ENCODE data around the gene ZNF132. TPM values are rescaled to one million over a fixed set of nuclear protein-coding genes. Genes with fewer than 3 reads are reported as not detected.

Gene ZNF132
- total and polyA plus RNA-seq, 9 of the 15 experiments (the other 6 are each of a cell fraction or from before 2014, with no cell fraction given) = 0.03 to 0.42 (median 0.10) TPM; not detected in 5

- TF ChIP-seq ZC3H4 (CRISPR knock-in tag; IDR thresholded peaks at IDR 0.05; ENCODE audit: borderline replicate concordance) (no peak), GTF2B (IDR thresholded peaks at IDR 0.05; ENCODE audit: extremely low read depth, insufficient read length) (no peak), CUX1 (CRISPR knock-in tag; IDR thresholded peaks at IDR 0.05) (no peak), ZBTB33 (CRISPR knock-in tag; IDR thresholded peaks at IDR 0.05) (0 out of 2 replicates have a peak, but pooled peaks have one; percentile 11)
- H3K9me3 ChIP-seq (replicated peaks; ENCODE audit: control insufficient read depth, insufficient read depth, low read depth, low read length) = peaks cover 5% of the 10 kb centered on the region; the same call in 1 of the 2 replicates
- no peak overlapping the region for H3K4me3 ChIP-seq
- BruUV-seq (replicated peaks) = no TSS peak
- DNase-seq (ENCODE audit: extremely low read depth in 1 of 4, low spot score in 3 of 4) (no peak), FAIRE-seq (no peak), ATAC-seq (no peak)
- H2AFZ ChIP-seq (ENCODE audit: low read depth, low read length) = no peak overlapping the region
- no peaks in the 10 kb centered on the region for H4K20me1 ChIP-seq (replicated peaks; ENCODE audit: control insufficient read depth, insufficient read depth, low read length)
- H3K79me2 ChIP-seq (ENCODE audit: control insufficient read depth, insufficient read depth, low read length) = no peaks in the 10 kb centered on the region
- H3K4me1 ChIP-seq (replicated peaks in 1 of 2; ENCODE audit: control insufficient read depth in 2 of 2, insufficient read depth in 2 of 2, low read length in 2 of 2) = peaks cover 0 to 12% of the 10 kb centered on the region in 2 experiments; a peak in 2 of 5 replicates
- no peaks in the 10 kb centered on the region for H3K27me3 ChIP-seq (ENCODE audit: control insufficient read depth in 2 of 2, insufficient read depth in 2 of 2, low read length in 2 of 2)
- H3K4me2 ChIP-seq (ENCODE audit: insufficient read depth, low read length) = no peak overlapping the region
- intact Hi-C loops (cut with micrococcal nuclease) (no loop called here), in situ Hi-C loops (cut with MboI) (no loop called here)
- no peaks in the 10 kb centered on the region for H3K36me3 ChIP-seq (ENCODE audit: control insufficient read depth, insufficient read depth, low read length)
- POLR2A ChIA-PET = no interaction called here
- no peaks in the 10 kb centered on the region for H3K9me1 ChIP-seq (ENCODE audit: control insufficient read depth, insufficient read depth, low read length)
- CTCF ChIA-PET (ENCODE audit: low intra/inter-chr PET ratio) = no interaction called here
- no peak overlapping the region for H3K9ac ChIP-seq (ENCODE audit: insufficient read depth in 1 of 2, low read depth in 2 of 2, low read length in 2 of 2)
- H3K27ac ChIP-seq (ENCODE audit: extremely low read depth, low read depth, low read length) = no peak overlapping the region
- 57% methylated on average over 18 of the region's 31 CpGs for WGBS (ENCODE audit: insufficient coverage, low coverage, missing lambda C conversion rate)
These were observed 603 bp upstream of the ZNF132 start for GRCh38 chr19:58440556-58440955.

All from K562 (cell line).